GM19240 (cell line): ENCODE measurements around the gene TFB1M.
"Not testable (repeated sequence)": the region's sequence is repeated elsewhere in the genome, so short reads cannot be mapped to it uniquely, and the experiment has no call there.

ENCODE experiments used
- DNase-seq: peaks from one replicate; pipeline ENCODE4 v3.0.0; 2011; ENCODE audit warnings: low spot score; ENCODE audit not compliant: insufficient read length

The TFB1M gene

DNA sequence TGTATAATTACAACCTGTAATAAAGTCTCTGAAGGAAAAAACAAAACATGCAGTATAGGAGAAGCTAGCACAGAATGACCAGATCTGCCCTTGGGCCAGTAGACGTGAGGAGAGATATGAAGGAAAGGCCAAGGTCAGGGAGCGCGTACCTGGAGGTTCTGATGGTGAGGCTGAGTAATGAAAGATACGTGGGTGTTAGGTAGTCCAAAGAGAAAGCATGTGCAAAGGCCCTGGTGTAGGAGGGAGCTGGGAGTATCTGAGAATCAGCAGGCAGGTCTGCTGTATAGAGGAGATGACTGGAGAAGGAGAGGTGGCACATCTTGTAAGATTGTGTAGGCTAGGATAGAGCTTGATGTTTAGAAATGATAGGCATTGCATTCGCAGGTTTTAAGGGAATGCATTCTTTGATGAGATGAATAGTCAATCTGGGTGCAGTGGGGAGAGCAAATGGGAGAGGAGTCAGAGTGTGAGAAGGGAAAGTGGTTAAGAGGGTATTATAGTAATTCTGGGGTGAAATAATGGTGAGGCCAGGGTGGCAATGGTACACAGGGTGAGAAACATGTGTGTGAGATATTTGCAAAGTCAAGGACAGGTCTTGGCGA lies 15.9 kb upstream of the TFB1M start:
- no peak for DNase-seq

DNA sequence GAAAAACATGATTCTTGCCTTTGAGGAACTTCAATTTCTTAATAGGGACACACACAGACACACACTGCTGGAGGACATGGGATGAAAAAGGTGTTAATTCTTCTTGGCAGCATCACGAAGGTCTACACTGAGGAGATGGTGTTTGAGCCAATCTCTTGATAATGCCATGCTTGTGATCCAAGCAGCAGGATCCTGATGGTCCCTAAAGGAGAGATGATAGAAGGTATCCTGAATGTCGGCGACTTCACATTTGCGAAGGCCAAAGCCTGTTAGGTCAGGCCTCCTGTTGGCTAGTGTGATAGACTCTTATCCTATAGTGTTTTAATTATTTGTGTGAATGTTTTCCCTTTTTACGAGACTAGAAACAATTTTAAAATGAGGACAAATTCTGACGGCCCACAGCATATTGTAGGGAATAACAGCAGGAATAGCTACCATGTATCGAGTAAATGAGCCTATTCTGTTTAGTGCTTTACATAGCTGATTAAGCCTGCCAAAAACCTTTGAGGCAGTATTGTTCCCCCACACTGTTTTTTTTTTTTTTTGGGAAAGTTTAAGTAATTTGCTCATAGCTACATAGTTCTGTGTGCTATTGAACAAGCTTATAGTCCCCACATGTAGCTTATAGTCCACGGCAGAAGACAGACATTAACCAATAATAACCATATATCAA lies 15.3 kb upstream of the TFB1M start:
- DNase-seq = no peak

DNA sequence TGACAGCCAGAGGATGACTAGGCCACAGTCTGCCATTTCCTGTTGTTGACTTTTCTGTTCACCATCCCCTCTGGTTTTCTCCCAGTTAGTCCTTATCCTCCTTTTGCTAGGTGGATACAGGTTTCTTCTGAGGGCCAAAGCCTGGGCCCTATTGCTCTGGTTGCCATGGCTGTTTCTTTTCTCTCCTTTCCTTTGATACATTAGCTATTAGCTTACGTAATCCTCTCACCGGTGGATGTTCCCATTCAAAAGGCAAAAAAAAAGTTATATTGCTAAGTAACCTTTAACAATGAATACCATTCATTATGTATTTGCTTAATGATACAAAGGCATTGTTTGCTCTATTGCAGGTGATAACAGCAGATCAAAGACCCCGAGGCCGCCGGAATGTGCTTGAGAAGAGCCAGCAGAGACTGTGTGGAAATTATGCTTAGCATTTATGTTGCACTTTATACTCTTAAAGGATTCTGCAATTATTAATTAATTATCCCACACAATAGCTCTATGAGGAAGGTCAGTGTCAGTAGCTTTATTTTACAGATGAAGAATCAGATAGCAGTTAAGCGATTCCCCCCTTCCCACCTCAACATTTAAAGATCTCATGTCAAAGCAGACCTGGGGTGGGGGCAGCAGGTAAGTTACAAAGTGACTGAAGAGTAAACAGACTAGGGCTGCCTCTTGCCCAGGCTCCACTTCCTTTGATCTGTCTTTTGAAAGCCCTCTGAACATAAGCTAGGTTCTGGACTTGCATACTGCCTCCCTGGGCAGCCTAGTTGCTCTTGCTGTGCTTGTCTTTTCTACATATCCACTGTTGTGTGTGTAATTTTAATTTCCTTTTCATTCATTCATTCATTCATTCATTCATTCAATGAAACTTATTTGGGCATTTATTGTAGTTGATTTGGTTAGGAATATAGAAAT lies 14.5 kb upstream of the TFB1M start:
- no peak for DNase-seq

DNA sequence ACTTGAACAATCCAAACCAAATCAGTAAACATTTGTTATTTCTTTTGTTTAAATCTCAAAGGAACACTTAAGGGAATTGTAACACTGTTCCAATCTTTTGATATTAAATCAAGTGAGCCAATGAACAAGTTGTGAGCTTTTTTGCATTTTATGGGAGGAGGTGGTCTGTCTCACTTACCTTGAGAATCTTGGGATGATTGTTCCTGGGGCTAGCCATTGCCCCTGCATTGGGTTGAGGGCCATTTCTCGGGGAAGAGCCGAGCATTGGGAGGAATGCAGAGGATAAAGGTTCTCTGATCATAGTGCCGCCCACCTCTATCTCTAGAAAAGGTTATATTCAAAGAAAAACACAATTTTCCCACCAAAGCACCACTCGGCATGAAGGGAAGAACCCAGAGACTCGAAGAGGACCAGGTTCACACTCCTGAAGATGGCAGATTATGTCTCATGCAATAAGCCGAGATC lies 13.8 kb upstream of the TFB1M start:
- DNase-seq = no peak

DNA sequence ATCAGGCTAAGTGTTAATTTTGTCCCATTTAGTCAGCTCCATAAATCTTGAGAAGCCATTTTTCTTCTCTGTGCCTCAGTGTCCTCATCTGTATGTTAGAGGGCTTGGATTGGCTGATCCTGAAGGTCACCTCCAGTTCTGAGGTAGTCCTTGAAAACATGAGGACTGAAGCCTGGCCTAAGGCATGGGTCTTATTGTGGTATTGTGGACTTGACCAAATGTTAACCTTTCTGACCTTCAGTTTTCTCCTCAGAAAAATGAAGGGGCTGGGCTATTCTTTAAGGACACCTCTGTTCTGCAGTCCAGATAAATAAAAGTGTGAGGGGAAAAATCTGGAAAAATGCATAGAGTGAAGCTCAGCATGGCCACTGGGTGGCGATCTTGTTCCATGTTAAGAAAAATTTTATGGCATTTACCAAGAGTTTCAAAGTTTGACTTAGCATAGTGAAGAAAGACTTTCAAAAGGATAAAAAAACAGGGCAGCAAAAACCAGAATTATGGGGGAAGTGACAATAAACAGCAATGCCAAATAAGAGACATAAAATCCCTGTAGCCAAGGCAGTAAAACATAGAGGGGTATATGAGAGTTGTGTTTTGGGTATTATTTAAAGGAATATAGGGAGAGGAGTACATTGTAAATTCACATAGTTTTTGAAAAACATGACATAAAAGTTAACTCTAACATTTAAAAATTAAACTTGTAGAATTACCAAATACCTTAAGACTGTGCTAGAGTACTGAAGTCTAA lies 13.2 kb upstream of the TFB1M start:
- DNase-seq = no peak

DNA sequence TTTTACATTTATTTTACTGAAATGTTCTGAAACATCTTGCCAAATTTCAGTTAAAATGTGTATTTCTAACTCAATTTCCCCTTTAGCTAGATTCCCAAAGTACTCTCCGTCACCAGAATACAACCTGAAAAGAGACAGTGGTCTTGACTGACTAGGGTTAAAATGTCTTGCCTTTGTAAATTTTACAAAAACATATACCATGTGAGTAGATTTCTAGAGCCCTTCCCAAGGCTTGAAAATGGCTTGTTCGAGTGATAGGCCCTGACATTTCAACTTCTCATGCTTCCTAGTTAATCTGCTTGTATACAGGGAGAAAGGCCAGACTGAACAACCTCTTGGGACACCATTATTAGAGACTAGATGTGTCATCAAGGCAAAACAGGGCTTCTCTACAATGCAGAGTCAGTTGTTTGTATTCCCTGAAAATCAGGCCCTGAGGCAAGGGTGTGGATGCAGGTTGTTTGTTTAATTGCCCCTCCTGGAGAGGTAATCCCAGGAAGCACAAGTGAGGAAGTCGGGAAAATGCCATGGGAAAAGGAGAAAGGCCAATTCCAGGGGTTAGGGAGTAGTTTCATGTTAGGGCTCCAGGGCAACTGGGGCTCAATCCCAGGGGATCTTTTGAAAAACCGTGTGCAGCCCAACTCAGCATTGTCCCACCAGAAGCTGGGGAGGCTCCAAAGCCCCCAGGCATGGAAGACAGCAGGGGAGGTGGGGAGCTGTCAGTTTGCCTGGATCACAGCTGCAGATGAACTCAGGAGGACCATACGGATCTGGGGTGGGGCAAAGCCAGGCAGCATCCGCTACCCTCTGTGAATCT lies 11.6 kb upstream of the TFB1M start:
- no peak for DNase-seq

DNA sequence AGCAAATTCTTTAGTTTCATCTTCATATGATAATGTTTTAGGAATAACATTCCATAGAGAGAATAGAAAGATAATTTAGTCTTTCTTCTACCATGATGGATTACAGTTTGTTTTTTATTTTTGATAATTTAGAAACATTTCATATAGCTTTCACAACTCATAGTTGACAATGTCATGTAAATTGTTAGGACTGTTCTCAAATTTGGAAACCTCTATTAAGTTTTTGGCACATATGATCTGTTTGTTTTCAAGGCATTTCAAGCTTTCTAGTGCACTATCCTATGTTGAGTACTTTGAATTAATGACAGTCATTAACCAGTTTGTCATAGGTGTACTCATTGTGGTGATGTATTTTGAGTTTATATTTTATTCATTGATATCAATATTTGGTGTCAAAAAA lies 10.7 kb upstream of the TFB1M start:
- no peak for DNase-seq

DNA sequence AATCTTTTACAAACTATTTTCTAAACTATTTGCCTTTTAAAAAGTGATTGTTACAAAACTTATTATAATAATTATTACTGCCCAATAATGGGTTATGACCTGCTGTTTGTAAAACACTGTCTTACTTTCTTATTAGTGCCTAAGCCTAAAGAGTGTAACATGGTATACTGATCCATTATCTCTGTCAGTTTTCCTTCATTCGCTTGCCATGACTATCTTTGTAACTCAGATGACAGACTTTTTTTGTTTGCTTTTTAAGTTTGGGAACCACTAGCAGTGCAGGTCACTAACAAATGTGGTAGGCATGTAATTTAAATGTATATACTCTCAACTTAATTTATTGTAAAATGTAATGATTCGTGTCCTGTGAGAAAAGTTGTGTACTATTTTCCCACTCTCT lies 9.9 kb upstream of the TFB1M start:
- no peak for DNase-seq

DNA sequence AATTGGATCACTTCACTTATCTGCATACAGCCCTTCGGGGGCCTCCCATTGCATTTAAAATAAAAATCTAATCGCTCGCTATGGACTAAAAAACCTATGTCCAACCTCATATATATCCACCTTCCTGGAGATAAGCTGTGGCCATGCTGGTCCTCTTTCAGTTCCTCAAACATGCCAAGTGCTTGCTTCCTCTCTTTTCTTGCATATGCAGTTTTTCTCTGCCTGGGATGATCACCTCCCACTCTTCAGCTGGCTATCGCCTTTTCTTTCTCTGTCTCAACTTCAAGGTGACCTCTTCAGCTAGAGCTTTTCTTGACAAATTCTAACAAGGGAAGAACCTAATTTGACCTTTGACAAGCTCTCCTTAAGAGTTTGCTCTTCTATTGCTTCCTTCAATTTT lies 5.6 kb upstream of the TFB1M start:
- no peak for DNase-seq

DNA sequence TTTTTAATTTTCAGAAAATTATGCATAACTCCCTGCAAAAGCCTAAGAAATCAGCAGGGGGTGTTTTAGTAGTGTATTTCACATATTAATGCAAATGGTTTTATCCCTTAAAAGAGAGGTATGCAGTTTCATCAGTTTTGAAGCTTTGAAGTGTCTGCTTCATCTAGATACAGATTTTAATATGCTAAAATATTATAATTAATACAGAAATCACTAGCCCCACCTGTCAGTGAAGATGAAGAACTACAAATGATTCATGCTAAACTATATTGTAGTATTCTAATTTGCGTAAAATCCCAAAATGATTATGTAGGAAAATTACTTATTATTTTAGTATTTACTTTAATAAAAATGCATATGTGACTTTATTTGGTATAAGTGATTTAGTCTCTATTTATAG lies 2.9 kb upstream of the TFB1M start:
- DNase-seq = no peak

DNA sequence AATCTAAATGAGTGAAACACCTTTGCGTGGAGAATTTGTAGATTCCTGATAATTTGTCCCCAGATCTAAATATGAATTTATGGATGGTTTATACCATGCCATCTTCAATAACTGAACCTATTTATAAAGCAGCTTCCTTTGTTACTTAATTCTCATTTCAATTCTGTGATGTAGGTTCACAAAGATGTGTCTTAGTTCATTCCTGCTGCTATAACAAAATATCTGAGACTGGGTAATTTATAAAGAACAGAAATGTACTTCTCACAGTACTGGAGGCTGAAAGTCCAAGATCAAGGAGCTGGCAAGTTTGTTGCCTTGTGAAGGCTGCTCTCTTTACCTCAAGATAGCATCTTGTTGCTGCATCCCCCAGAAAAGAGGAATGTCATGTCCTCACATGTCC lies 2.1 kb upstream of the TFB1M start:
- DNase-seq = no peak

DNA sequence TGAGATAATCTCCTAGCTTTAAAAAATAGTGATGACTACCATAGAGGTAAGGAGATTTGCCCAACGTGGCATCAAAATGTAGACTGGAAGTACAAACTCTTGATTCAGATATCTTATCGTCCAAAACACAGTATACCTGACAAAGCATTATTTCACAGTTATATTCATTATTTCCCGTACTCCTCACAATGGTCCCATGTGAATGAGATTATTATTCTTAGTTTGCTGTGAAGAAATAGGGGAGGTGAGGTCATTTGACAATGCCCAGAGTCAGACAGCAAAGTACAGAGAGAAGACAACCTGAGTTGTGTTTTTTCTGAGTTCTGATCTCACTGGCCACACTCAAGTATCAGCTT lies 1.2 kb upstream of the TFB1M start:
- DNase-seq = no peak

DNA sequence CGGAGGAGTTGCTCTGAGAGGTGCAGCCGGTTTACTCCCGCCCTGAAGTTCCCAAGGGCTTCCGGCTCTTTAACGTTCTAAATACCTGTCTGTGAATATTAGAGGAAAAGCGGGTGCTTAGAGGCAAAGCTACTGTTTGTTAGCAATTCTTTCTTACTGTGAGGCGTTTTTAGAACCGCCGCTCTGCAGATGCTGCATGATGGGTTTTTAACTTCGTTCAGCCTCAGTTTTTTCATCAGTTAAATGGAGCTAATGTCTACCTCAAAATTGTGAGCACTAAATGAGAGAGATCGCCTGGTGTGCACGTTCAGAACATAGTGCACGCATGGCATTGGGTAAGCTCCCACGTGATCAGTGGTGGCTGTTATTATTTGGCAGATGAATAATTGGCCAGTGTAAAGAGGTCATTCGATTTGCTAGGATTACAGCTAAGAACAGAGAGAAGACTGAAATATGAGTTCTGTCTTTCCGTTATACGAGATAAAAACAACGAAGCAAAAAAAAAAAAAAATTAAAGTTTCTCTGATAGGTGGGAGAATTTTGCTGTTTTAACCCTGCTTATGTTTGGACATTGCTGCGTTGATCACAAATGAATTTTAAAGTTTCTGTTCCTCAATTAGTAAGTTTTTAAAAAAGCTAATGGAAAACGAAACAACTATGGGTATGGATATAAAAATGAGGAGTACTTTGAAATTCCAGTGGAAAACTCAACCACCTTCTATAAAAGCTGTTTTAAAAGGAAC lies 660 bp upstream of the TFB1M start:
- no peak for DNase-seq

DNA sequence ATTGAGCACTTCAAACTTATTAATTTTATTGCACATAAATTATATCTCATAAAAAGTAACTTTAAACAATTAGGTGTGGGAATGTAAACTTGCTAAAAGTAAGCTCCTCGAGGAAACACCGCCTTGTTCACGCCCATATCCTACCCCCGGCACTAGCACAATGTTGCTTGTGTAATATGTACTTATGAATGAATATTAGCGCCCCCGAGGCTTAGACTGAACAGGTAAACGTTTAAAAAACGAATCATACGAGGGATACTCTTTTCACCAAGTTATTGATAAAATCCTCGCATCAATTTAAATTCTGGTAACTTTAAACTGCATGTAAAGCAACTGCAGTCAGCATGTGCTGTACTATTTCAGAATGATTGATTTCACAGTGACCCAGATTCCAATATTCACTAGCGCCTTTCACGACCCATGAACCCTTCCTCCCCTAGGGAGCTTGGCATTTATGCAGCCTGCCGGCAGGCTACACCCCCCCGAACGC lies 637 bp downstream of the TFB1M start:
- no peak for DNase-seq

DNA sequence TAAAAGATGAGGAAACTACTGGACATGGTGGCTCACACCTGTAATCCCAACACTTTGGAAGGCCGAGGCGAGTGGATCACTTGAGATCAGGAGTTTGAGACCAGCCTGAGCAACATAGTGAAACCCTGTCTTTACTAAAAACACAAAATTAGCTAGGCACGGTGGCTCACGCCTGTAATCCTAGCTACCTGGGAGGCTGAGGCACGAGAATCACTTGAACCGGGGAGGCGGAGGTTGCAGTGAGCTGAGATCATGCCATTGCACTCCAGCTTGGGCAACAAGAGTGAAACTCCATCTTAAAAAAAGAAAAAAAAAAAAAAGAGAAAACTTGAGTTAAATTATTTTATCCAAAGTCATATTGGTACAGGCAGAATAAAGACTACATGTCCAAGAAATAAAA lies 1.3 kb downstream of the TFB1M start:
- not testable (repeated sequence) for DNase-seq

DNA sequence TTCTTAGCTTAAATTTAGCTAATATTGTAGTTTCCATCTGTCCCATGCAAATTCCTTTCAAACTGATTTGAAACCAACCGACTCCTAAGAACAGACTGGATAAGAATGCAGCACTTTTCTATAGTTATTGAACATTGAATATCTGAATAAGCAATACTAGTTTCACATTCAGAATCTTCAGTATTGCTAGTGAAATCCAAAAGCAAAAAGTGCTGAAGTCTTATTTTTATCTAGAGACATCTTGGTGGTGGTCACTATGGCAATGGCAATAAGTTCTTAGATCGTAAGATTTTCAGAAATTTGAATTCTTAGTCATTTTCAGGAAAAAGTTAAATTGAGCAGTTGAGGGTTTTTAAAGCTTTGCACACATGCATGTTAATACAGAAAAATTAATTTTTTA lies 2.7 kb downstream of the TFB1M start:
- no peak for DNase-seq

DNA sequence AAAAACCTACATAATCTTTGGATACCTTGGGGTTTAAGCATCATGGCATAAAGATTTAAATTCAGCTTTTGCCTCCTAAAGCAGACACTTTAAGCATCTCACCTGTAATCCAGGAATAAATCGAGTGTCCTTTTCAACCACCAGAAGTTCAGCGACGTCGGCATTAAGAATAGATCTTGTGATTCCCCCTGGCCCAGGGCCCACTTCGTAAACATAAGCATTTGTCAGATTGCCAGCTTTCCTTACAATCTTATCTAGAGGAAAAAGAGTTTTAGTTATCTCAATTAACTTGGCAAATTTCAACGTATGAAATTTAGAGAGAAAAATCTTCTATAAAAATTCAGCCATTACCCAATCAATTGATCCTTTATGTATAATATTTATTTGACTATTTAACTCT lies 3.2 kb downstream of the TFB1M start:
- no peak for DNase-seq

DNA sequence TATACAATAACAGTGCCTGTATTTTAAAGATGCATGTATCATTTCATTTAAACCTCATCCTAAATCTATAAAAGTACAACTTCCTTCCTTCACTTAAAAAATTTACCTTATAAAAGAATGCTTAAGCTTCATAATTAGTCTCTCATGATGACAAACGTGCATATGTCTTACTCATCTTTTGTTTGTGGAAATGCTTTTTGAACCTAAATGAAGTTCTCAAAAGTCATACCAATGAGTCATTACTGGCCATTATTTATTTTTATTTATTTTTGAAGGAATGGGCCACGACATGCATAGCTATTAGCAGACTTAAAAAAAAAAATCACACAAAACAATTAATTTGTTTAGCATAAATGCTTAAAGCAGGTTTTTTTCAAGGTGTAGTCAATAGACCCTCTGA lies 3.7 kb downstream of the TFB1M start:
- DNase-seq = no peak

DNA sequence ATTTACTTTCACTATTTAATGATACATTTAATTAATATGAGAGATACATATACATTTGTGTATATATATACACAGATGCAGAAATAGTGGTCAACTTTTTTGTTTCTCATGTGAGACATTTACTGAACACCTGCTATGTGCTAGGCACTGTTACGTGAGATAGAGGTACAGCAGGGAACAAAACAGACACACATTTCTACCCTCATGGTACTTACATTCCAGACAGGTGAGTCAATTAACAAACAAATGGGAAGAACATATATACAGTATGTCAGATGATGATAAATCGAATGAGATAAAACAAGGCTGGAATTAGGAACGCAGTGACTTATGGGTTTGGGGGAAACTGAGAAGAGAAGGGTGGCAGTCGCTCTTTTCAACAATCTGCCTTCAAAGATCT lies 5.1 kb downstream of the TFB1M start:
- no peak for DNase-seq

DNA sequence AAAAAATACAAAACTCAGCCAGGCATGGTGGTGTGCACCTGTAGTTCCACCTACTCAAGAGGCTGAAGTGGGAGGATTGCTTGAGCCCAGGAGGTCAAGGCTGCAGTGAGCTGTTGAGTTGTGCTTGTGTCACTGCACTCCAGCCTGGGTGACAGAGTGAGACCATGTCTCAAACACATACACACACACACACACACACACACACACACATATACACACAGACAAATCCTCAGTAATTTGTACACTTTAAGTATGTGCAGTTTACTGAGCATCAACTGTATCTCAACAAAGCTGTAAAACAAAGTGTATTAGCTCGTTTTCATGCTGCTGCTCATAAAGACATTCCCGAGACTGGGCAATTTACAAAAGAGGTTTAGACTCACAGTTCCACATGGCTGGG lies 7.3 kb downstream of the TFB1M start:
- DNase-seq = no peak
